Measurements from ENCODE around the gene DMKN. TPM values are rescaled to one million over a fixed set of nuclear protein-coding genes. Genes with fewer than 3 reads are reported as not detected.
A peak's percentile ranks its signal among the peaks of the same experiment; 100 is the strongest.

DMKN gene
- total and polyA plus RNA-seq, 9 of the 15 experiments (the other 6 are each of a cell fraction or from before 2014, with no cell fraction given), result 0.36 to 0.53 TPM; not detected in 7

- no peak for TF ChIP-seq MGA (IDR thresholded peaks at IDR 0.05)
- TF ChIP-seq PRDM10 (IDR thresholded peaks at IDR 0.05; ENCODE audit: partially characterized antibody), result no peak
- no peak for TF ChIP-seq BCL6 (CRISPR knock-in tag; IDR thresholded peaks at IDR 0.05)
- TF ChIP-seq MXD1 (CRISPR knock-in tag; IDR thresholded peaks at IDR 0.05; ENCODE audit: borderline replicate concordance, poor library complexity, severe bottlenecking), result no peak
- TF ChIP-seq ZBED1 (IDR thresholded peaks at IDR 0.05), result no peak
- no peak for TF ChIP-seq CEBPG (CRISPR knock-in tag; IDR thresholded peaks at IDR 0.05)
- peak in 1 of 2 experiments; percentile 22; a peak in 1 of 4 replicates for TF ChIP-seq CEBPG (tag; conservative IDR thresholded peaks at IDR 0.05 in 1 of 2, IDR thresholded peaks at IDR 0.05 in 1 of 2)
- no peak for TF ChIP-seq ZNF398 (CRISPR knock-in tag; IDR thresholded peaks at IDR 0.05)
- TF ChIP-seq DACH1 (IDR thresholded peaks at IDR 0.05; ENCODE audit: partially characterized antibody), result peak; percentile 84
These were observed at the start of gene DMKN (continued) for GRCh38 chr19:35513628-35514281.
